Measurements from ENCODE around the gene VILL.

GRCh38 chr3:38016847-38017444 lies 26.4 kb downstream of the VILL start:
- TF ChIP-seq CTCF (IDR thresholded peaks at IDR 0.05 in 4 of 5, conservative IDR thresholded peaks at IDR 0.05 in 1 of 5) (no peak), POLR2A (IDR thresholded peaks at IDR 0.05) (no peak)

Measured in gastrocnemius medialis (tissue), 4 donors.